NCI-H2081 treated with DMSO at 0.1 percent for 48 hours (cell line): Measurements from ENCODE around the gene TBXT.
"Not testable (repeated sequence)": the region's sequence is repeated elsewhere in the genome, so short reads cannot be mapped to it uniquely, and the experiment has no call there.

Experiments
- DNase-seq: peaks from one replicate; lab custom pipeline; 2025; lab: John Stamatoyannopoulos, UW

Gene TBXT

DNA sequence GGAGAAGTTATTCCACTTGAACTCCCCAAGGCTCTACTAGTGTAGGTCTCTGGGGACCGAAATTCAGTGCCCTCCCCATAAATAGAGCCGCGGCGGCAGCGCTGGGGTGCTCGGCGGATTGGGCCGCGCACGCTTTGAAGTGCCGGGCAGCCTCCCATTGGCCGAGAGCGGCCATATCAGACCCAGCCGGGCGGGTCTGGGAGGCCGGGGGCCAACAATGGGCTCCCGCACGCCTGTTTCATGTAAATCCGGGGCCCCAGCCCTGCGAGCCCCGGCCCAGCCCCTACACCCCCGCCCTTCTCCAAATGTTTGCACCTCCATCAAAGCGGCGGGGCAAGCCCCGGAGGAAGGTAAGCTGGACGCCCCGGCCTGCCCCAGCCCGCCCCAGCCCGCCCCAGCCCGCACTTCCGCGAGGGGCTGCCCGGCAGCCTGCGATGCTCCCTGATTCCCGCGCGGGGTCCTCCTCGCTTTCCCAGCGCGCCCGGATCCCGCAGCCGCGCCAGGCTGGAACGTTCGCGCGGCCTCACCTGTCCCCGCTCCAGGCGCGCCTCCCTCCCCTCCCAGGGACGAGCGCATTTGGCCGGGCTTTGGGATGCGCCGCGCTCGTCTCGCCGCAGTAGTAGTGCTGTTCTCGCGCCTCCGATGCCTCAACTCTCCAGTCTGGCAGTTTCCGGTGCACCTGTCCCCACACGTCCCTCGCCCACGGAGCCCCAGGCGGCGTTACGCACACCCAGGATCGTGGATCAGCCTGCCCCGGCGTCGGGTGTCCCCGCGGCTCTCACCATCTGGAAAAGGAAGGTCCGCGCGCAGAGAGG lies at the start of gene TBXT:
Gene TBXT (minus strand): TSS at position 51 of the 815 bp plus-strand sequence. CDS start 260 bp downstream, outside the sequence.
- DNase-seq = no peak

- DNase-seq = no peak
Measured at GRCh38 chr6:166207284-166207561, 39.6 kb upstream of the TBXT start.

DNA sequence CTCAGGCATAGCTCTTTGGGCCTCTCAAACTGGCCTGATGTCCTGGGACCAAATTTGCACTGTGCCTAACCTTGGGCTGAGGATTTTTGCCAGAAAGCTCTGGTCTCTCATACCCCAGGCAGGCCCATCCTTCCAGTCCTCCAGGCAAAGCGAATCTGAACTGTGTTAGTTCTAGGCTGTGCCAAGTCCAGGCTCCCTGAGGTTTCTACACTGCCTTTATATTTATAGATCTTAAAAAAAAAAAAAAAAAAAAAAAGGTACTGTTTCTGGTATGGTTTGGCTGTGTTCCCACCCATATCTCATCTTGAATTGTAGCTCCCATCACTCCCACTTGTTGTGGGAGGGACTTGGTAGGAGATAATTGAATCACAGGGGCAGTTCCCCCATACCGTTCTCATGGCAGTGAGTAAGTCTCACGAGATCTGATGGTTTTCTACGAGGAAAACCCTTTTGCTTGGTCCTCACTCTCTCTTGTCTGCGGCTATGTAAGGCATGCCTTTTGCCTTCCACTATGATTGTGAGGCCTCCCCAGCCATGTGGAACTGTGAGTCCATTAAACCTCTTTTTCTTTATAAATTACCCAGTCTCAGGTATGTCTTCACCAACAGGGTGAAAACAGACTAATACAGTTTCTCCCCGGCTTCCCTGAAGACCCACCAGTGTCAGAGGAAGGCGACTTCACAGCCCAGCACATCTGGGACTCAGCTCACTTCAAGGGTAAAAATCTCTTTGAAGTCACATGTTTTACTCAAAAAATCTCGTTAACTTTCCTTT lies 39.0 kb upstream of the TBXT start:
- no peak for DNase-seq

- no peak for DNase-seq
Measured at GRCh38 chr6:166206066-166206465, 38.4 kb upstream of the TBXT start.

GRCh38 chr6:166204852-166205650 lies 37.4 kb upstream of the TBXT start:
- DNase-seq = no peak

- no peak for DNase-seq
Measured at GRCh38 chr6:166203641-166204222, 36.1 kb upstream of the TBXT start.

- DNase-seq = no peak
Measured at GRCh38 chr6:166203003-166203640, 35.5 kb upstream of the TBXT start.

GRCh38 chr6:166202321-166202733 lies 34.7 kb upstream of the TBXT start:
- no peak for DNase-seq

DNA sequence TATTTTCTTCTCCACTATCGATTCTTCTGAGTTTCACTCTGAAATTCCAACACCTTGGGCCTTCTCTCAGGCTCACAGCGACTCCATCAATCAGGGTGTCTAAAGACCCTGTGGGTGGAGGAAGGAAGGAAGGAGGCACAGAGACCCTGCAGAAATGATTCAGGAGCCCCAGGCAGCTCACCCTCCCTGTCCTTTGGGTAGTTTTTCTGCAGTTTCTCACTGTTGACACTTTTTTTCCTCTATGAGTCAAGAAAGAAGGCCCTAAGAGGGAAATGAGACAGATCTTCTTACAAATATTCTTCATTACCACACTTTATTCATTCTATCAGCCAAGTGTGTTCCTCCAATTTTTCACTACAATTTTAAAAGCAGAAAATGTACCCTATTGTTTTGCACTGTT lies 34.2 kb upstream of the TBXT start:
- no peak for DNase-seq

- no peak for DNase-seq
Measured at GRCh38 chr6:166197361-166197760, 29.7 kb upstream of the TBXT start.

GRCh38 chr6:166195860-166196238 lies 28.2 kb upstream of the TBXT start:
- DNase-seq = no peak

DNA sequence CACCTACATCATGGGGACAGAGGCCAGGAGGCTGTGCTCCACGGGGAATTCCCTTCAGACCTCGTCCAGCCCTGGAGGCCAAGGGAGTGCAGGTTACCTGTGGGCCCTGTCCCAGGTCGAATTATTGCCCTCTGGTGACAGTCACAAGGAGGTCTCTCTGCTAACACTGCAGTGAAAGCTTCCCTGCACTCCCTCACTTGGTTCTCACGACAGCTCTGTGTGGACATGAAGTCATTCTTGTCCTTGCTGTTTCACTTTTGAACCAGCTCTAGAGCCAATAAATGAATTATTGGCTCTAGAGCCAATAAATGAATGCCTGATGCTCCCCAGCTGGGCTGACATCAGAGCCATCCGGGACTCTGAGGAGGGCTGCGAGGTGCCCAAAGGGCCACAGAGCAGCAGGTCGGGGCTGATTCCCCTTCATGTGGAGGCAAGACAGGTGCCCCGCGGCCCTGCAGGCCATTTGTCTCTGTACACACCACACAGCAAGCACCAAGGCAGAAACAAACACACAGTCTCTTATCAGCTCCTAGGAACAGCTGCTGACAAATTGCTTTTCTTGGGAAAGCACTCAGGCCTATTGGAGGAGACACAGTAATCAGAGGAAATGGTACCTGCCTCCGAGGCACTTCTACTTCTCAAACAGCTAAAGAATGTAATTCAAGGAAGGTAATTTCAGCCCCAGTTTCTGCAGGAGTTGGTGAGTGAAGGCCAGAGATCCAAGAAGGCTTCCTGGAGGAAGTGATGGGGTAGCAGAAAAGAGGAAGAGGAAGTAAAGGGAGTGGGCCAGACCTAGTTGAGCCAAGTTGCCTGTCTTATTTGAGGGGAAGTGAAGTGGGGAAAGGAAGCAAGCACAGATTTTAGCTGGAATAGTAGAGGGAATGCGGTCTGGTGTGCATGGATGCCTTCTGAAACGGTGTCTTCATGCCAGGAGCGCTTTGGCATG lies 27.5 kb upstream of the TBXT start:
- DNase-seq = no peak

GRCh38 chr6:166192557-166192956 lies 24.9 kb upstream of the TBXT start:
- no peak for DNase-seq

- DNase-seq = no peak
Measured at GRCh38 chr6:166192136-166192535, 24.5 kb upstream of the TBXT start.

DNA sequence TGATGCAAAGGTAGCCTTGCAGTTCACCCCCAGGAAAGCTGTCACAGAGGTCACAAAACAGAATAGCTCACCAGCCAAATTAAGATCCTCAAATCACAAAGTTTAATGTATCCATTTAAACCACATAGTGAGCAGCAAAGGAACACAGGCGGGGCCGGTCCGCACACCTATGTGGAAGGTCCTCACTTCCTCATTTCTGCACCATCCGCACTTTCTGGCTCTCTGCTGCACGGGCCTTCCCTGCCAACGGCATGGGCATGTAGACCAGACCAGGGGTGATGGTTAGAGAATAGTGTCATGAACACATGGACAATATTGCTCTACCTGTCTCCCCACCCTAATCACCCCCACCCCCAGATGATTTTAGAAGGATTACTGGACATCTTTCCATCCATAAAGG lies 12.1 kb upstream of the TBXT start:
- DNase-seq = no peak

- no peak for DNase-seq
Measured at GRCh38 chr6:166176106-166176505, 8.5 kb upstream of the TBXT start.

GRCh38 chr6:166175093-166175492 lies 7.4 kb upstream of the TBXT start:
- not testable (repeated sequence) for DNase-seq

DNA sequence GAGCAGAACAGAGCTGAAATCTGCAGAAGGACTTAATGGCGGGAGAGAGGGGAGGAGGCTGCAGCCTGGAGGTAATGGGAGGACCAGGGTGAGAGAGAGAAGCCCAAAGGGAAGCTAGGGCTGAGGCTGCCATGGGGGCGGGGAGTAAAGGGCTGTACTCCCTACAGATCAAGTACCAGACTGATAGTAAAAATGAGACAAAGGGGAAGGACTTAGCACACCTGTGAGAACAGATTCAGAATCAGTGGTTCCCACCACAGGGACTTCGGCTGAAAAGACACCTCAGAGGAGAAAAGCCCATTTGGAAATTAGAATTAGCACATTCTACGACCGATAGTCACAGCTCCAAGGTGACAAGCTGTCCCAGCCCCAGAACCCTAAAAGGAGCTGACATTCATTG lies 6.4 kb upstream of the TBXT start:
- no peak for DNase-seq

DNA sequence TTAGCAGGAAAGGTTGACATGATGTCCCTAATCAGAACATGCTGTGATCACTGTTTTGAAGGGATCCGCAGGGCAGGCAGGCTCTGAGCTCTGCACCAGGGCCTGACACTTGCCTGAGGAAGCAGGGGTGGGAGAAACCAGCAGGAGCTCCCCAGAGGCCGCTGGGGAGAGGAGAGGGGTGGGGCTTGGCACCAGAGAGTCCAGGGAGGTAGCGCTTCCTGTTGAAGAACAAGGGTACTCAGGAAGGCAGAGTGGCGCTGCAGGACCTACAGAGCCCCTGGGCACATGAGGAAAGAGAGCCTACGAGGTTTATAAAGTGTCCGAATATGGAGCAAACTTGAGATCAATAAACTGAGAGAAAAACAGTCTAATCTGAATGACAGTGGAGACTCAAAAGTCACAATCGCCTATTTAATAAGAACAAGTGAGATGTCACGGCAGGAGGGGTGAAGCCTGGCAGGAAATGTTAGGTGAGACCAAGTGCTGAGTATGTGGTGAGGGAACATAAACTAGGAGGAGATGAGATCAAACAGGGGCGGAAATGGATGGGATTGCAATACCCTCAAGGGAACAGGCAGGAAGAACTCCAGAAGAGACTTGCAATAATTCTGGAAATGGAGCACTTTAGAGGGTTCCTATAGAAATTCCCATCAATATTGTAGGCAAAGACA lies 5.8 kb upstream of the TBXT start:
- DNase-seq = no peak

- no peak for DNase-seq
Measured at GRCh38 chr6:166172546-166172945, 4.9 kb upstream of the TBXT start.
